Stomach (tissue), 9 donors: ENCODE measurements around the gene FAM219A. TPM values are rescaled to one million over a fixed set of nuclear protein-coding genes. Genes with fewer than 3 reads are reported as not detected.

Experiments
- DNase-seq, 2 donors: peaks; one replicate each; pipeline versions ENCODE4 v3.0.0 to v3.0.0-alpha.2; 2013 to 2019
- H3K27ac ChIP-seq, 5 donors: fragments of 200-600 bp in 4 of 5; sonication (generic) in 4 of 5; one replicate each; pipeline ENCODE4 v1.5.1; 2013 to 2019; ENCODE audit warnings: mild to moderate bottlenecking in 1 of 5, moderate library complexity in 1 of 5
- H3K27me3 ChIP-seq, 3 donors: fragments of 200-600 bp; sonication (generic); one replicate each; pipeline ENCODE4 v1.5.1; 2017 to 2019; ENCODE audit warnings: mixed run types in 1 of 3
- H3K36me3 ChIP-seq, 4 donors: fragments of 200-600 bp; sonication (generic); 1 replicate in 3 of 4; 2 replicates in 1 of 4; pipeline ENCODE4 v1.5.1; 2016 to 2019
- H3K4me1 ChIP-seq, 4 donors: fragments of 200-600 bp; sonication (generic); one replicate each; pipeline ENCODE4 v1.5.1; 2016 to 2019
- H3K4me3 ChIP-seq, 4 donors: fragments of 200-600 bp; sonication (generic) in 3 of 4; one replicate each; pipeline ENCODE4 v1.5.1; 2016 to 2019; ENCODE audit warnings: mild to moderate bottlenecking in 1 of 4
- H3K9me3 ChIP-seq, 4 donors: fragments of 200-600 bp; sonication (generic); one replicate each; pipeline ENCODE4 v1.5.1; 2016 to 2019
- CTCF ChIP-seq, 7 experiments: fragments of 450-650 bp in 4 of 7; fragments of 200-600 bp in 3 of 7; sonication (generic) in 3 of 7; IDR thresholded peaks; one replicate each; pipeline ENCODE4 v1.5.1; 2016 to 2019; ENCODE audit warnings: antibody characterized with exemption in 7 of 7, control low read depth in 2 of 7, mild to moderate bottlenecking in 1 of 7
- EP300 ChIP-seq: sonication (generic); formaldehyde crosslinking; IDR thresholded peaks from one replicate; pipeline ENCODE4 v1.6.1; 2017; ENCODE audit warnings: antibody characterized with exemption
- POLR2A ChIP-seq, 4 donors: fragments of 450-650 bp; IDR thresholded peaks; one replicate each; pipeline ENCODE4 v1.6.1; 2016; ENCODE audit warnings: antibody characterized with exemption in 4 of 4, control low read depth in 2 of 4, mild to moderate bottlenecking in 1 of 4, moderate library complexity in 1 of 4
- POLR2AphosphoS5 ChIP-seq, 3 donors: sonication (generic); formaldehyde crosslinking; IDR thresholded peaks; one replicate each; pipeline ENCODE4 v1.6.1; 2016; ENCODE audit warnings: antibody characterized with exemption in 3 of 3
- WGBS, 5 donors: extraction: QIAGEN DNeasy Blood & Tissue Kit in 3 of 5; methylation state at CpG; one replicate each; pipeline versions ENCODE4 v1.1.5 to v1.1.7; 2013 to 2018; 5-methylcytosine and 5-hydroxymethylcytosine counted together
- intact Hi-C: fragments of 100-400 bp; cut with DNase I; formaldehyde crosslinking; loops from one replicate; pipeline ENCODE4 v1.15.1; 2023; ENCODE audit warnings: low total_unique reads
- polyA plus RNA-seq, 3 donors: library from polyadenylated mRNA; stranded (reverse); fragments of 200-250 nt; gene quantifications; one replicate each; pipeline ENCODE4 v1.2.3, GENCODE V29; 2013
- total RNA-seq, 5 donors: library from RNA; depleted of rRNA; stranded (reverse); fragments of >200 nt; gene quantifications; one replicate each; pipeline versions ENCODE4 v1.1.0 to v1.2.3, GENCODE V29; 2014 to 2016
- donor health status: healthy with polysubstance abuse.
- donor health status: Bipolar disorder and iron deficiency.
- donor health status: healthy.

The FAM219A gene
- total and polyA plus RNA-seq, 8 donors: 2.3 to 12.1 (median 6.9) TPM

GRCh38 chr9:34506623-34507022, 48.3 kb upstream of the FAM219A start:
- TF ChIP-seq EP300 (no peak), CTCF (IDR thresholded peaks at IDR 0.05) (no peak), POLR2AphosphoS5 (IDR thresholded peaks at IDR 0.05) (no peak), POLR2A (IDR thresholded peaks at IDR 0.05) (no peak)
- H3K4me1 ChIP-seq: peaks cover 13 to 17% (median 15%) of the 10 kb centered on the region in 4 donors
- H3K36me3 ChIP-seq: no peaks in the 10 kb centered on the region
- intact Hi-C loops: no loop called here
- 86 to 93% (median 89%) methylated on average over 7 of the region's 7 CpGs for WGBS, 5 donors
- no peak for DNase-seq
- H3K9me3 ChIP-seq: no peaks in the 10 kb centered on the region
- no peak overlapping the region for H3K27ac ChIP-seq
- H3K27me3 ChIP-seq: no peaks in the 10 kb centered on the region
- H3K4me3 ChIP-seq: no peak overlapping the region

GRCh38 chr9:34505370-34506120, 47.2 kb upstream of the FAM219A start:
- Histone ChIP-seq H3K27ac (no peak overlapping the region), H3K27me3 (no peaks in the 10 kb centered on the region), H3K4me1 (peaks cover 18 to 27% (median 21%) of the 10 kb centered on the region in 4 donors), H3K36me3 (no peaks in the 10 kb centered on the region), H3K9me3 (no peaks in the 10 kb centered on the region), H3K4me3 (no peak overlapping the region)
- intact Hi-C loops: no loop called here
- TF ChIP-seq CTCF (IDR thresholded peaks at IDR 0.05): no peak
- TF ChIP-seq POLR2AphosphoS5 (IDR thresholded peaks at IDR 0.05): no peak
- no peak for TF ChIP-seq POLR2A (IDR thresholded peaks at IDR 0.05)
- TF ChIP-seq EP300: no peak
- 73 to 86% (median 77%) methylated on average over 5 of the region's 5 CpGs for WGBS, 5 donors
- DNase-seq: no peak

- no peak overlapping the region for H3K27ac ChIP-seq
- intact Hi-C loops: no loop called here
- no peak overlapping the region for H3K4me3 ChIP-seq
- H3K36me3 ChIP-seq: no peaks in the 10 kb centered on the region
- H3K27me3 ChIP-seq: no peaks in the 10 kb centered on the region
- no peaks in the 10 kb centered on the region for H3K9me3 ChIP-seq
- H3K4me1 ChIP-seq: peaks cover 18 to 27% (median 21%) of the 10 kb centered on the region in 4 donors
- no peak for DNase-seq
- TF ChIP-seq EP300: no peak
- TF ChIP-seq POLR2A (IDR thresholded peaks at IDR 0.05): no peak
Observed at GRCh38 chr9:34503406-34503805, 45.0 kb upstream of the FAM219A start.

GRCh38 chr9:34502891-34503290, 44.5 kb upstream of the FAM219A start:
- H3K4me3 ChIP-seq: no peak overlapping the region
- 36 to 65% (median 42%) methylated on average over 6 of the region's 6 CpGs for WGBS, 5 donors
- intact Hi-C loops: no loop called here
- no peak for DNase-seq
- H3K27me3 ChIP-seq: no peaks in the 10 kb centered on the region
- peaks cover 18 to 27% (median 21%) of the 10 kb centered on the region in 4 donors for H3K4me1 ChIP-seq
- H3K27ac ChIP-seq: peak overlapping the region in 1 of 5 donors; percentile 21
- TF ChIP-seq POLR2A (IDR thresholded peaks at IDR 0.05) (no peak), POLR2AphosphoS5 (IDR thresholded peaks at IDR 0.05) (no peak), EP300 (no peak), CTCF (IDR thresholded peaks at IDR 0.05) (no peak)
- H3K36me3 ChIP-seq: no peaks in the 10 kb centered on the region
- H3K9me3 ChIP-seq: no peaks in the 10 kb centered on the region

GRCh38 chr9:34502471-34502870, 44.1 kb upstream of the FAM219A start:
- DNase-seq: no peak
- Histone ChIP-seq H3K36me3 (no peaks in the 10 kb centered on the region), H3K27ac (peak overlapping the region in 2 of 5 donors; percentile 2 to 21), H3K4me1 (peaks cover 18 to 27% (median 21%) of the 10 kb centered on the region in 4 donors), H3K9me3 (no peaks in the 10 kb centered on the region), H3K4me3 (no peak overlapping the region), H3K27me3 (peaks cover 0 to 4% (median 0%) of the 10 kb centered on the region in 3 donors)
- intact Hi-C loops: no loop called here
- no peak for TF ChIP-seq CTCF (IDR thresholded peaks at IDR 0.05)
- no peak for TF ChIP-seq EP300
- no peak for TF ChIP-seq POLR2AphosphoS5 (IDR thresholded peaks at IDR 0.05)
- no peak for TF ChIP-seq POLR2A (IDR thresholded peaks at IDR 0.05)
- WGBS, 5 donors: 17 to 57% (median 30%) methylated on average over 5 to 10 of the region's 10 CpGs
